HCEC 1CT (cell line): Measurements from ENCODE around the gene MEPCE.
"Not testable (repeated sequence)": the region's sequence is repeated elsewhere in the genome, so short reads cannot be mapped to it uniquely, and the experiment has no call there.

Experiments used
- DNase-seq: peaks from one replicate; pipeline ENCODE4 v3.0.0-alpha.2; 2017

The MEPCE gene

GRCh38 chr7:100434297-100435144, 4.9 kb downstream of the MEPCE start:
- no peak for DNase-seq

DNA sequence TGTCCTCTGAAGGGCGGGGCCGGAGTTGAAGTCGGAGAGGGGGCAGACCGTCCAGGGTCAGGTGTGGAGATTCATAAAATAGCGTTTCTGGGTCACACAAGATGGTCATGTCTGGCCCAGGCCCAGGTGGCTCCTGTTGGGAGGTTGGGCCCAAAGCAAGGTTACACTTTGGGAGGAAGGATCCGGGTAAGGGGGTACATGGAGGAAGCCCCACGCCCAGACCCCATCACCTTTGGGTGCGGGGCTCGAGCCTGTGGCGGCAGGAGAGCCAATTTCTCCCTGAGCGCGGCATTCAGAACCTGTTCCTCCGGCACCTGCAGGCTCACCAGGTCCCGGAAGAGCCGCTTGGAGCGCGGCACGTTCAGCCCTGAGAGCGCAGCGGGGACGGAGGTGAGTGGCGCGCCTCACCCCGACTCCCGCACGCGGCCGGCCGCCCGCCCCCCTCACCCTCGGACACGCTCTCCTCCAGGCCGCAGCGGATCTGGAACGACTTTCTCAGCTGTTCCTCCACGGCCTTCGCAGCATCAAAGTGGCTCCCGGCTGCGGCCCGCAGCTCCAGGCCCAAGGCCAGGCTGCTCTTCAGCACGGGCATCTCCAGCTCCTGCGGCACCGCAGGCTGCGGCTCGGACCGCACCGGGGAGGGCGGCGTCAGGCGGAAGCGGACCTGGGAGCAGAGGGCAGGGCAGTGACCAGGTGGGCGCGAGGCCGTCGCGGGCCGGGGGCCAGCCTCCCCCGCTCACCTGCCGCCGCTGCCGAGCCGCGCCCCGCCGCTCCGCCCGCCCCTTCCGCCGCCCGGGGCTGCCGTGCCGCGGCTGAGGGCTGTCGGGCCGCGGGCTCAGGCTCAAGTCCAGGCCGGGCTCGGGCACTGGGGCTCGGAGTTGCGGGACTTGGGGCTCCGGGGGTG, 6.0 kb downstream of the MEPCE start:
- peak; percentile 18 for DNase-seq

GRCh38 chr7:100437150-100438100, 7.8 kb downstream of the MEPCE start:
- DNase-seq, result no peak

GRCh38 chr7:100438172-100438571, 8.5 kb downstream of the MEPCE start:
- DNase-seq, result no peak

DNA sequence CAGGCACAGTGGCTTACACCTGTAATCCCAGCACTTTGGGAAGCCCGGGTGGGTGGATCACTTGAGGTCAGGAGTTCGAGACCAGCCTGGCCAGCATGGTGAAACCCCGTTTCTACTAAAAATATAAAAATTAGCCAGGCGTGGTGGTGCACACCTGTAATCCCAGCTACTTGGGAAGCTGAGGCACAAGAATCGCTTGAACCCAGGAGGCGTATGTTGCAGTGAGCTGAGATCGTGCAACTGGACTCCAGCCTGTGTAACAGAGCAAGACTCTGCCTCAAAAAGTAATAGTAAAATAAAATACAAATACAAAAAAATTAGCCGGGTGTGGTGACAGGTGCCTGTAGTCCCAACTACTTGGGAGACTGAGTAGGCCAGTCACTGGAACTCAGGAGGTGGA, 9.1 kb downstream of the MEPCE start:
- DNase-seq, result not testable (repeated sequence)

- not testable (repeated sequence) for DNase-seq
Observed at GRCh38 chr7:100439244-100439643, 9.6 kb downstream of the MEPCE start.

GRCh38 chr7:100441641-100442535, 12.3 kb downstream of the MEPCE start:
- no peak for DNase-seq

GRCh38 chr7:100443096-100443840, 13.6 kb downstream of the MEPCE start:
- DNase-seq, result no peak

GRCh38 chr7:100444311-100445278, 15.0 kb downstream of the MEPCE start:
- DNase-seq, result peak; percentile 97

DNA sequence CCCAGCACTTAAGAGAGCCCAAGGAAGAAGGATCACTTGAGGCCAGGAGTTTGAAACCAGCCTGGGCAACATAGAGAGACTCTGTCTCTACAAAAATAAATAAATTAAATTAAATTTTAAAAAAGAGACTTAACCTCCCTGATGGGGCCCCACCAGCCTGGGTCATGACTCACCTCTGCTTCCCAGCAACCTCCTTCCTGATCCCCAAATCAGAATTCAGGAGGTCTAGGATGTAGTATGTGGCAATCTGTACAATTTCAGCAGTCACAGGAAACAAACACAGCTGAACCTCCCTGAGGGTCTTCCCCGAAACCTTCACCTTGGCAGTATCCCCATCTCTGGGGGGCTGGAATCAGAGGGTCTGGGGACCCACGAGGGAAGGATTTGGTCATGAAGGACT, 16.4 kb downstream of the MEPCE start:
- DNase-seq, result peak; percentile 80

DNA sequence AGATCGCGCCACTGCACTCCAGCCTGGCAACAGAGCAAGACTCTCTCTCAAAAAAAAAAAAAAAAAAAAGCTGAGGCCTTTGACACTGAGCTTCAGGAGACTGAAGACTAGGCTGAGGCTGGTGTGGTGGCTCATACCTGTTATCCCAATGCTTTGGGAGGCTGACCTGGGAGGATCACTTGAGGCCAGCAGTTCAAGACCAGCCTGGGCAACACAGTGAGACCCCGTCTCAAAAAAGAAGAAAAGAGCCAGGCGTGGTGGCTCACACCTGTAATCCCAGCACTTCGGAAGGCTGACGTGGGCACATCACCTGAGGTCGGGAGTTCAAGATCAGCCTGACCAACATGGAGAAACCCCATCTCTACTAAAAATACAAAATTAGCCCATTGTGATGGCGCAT, 17.7 kb downstream of the MEPCE start:
- DNase-seq, result not testable (repeated sequence)

GRCh38 chr7:100449190-100449795, 19.7 kb downstream of the MEPCE start:
- no peak for DNase-seq

- no peak for DNase-seq
Observed at GRCh38 chr7:100452513-100452912, 22.9 kb downstream of the MEPCE start.

DNA sequence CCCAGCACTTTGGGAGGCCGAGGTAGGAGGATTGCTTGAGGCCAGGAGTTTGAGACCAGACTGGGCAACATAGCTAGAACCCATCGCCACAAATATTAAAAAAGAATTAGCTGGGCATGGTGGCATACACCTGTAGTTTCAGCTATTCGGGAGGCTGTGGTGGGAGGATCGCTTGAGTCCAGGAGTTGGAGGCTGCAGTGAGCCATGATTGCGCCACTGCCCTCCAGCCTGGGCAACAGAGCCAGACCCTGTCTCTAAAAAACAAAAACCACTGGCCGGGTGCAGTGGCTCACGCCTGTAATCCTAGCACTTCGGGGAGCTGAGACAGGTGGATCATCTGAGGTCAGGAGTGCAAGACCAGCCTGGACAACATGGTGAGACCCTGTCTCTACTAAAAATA, 24.2 kb downstream of the MEPCE start:
- DNase-seq, result not testable (repeated sequence)

GRCh38 chr7:100455206-100455605, 25.6 kb downstream of the MEPCE start:
- DNase-seq, result no peak

DNA sequence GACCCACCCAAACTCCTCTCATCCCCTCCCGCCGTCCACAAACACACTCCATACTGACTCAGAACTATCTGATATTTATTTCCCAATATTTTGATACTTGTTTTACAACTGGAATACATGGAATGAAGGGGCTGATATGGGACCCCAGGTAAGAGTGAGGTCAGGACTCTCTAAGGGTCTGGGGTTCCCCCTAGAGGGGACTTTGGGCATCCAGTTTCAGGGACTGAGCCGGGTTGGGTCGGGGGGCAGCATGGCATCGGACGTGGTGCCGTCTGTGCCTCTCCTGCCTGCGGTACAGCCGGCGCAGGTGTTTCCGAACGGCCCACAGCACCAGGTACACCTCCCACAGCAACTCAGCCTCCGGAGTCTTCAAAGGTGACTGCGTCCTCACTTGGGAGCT, 26.9 kb downstream of the MEPCE start:
- DNase-seq, result no peak

GRCh38 chr7:100457033-100457432, 27.4 kb downstream of the MEPCE start:
- DNase-seq, result no peak

GRCh38 chr7:100464210-100464660, 34.6 kb downstream of the MEPCE start, which contains the start of gene SPACDR:
SPACDR (minus strand) TSS chr7:100464260; CDS start chr7:100464025, 235 bp downstream.
- peak; percentile 40 for DNase-seq

DNA sequence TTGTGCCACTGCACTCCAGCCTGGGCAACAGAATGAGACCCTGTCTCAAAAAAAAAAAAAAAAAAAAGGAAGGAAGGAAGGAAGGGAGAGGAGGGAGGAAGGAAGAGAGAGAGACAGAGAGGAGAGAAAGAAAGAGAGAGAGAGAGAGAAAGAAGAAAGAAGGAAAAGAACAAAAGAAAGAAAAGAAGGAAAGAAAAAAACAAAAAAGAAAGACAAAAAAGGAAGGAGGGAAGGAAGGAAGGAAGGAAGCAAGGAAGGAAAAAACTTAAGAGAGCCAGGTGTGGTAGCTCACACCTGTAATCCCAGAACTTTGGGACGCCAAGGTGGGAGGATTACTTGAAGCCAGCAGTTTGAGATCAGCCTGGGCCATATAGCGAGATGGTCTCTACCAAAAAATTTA, 35.2 kb downstream of the MEPCE start:
- DNase-seq, result no peak
